GOT3 (cell line): ENCODE measurements around the gene THUMPD3.
A peak's percentile ranks its signal among the peaks of the same experiment; 100 is the strongest.

Experiments used
- DNase-seq: peaks from one replicate; lab custom pipeline; 2025; ENCODE audit warnings: mixed read lengths; lab: John Stamatoyannopoulos, UW

Gene THUMPD3

DNA sequence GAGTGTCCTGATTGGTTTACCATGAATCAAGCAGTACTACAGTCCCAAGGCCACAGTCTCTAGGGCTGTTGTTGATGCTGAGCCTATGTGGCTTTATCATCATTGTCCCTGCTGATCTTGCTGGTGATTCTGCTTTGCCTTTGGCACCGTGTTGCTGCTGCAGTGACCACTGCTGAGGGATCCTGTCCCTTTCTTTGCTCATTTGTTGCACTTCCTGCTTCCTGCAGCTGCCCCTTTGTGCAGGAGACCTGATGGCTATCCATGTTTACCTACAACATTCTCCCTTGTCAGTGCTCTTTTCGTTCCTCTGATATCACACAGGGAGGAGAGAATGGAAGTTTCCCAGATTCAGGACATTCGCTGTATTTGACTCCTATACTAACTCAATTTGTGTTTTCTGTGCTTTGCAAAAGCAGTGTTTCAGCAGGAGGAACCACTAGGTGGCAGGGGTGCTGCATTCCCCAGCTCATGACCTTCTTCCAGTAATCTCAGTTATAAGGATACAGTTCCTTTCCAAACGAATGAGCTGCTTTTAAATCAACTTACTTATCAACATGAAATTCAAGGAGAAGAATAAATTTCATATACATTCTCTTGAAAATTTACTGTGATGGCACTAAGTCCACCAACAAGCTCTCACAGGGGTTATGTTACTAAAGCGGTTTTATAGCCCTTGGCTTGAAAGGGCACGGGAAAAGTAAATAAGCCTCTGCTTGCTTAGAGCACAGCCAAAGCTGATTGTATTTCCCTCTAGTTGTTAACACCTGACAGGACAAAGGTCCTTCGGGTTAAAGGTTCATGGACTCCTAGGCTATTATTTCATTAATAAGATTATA is 9.7 kb upstream of the THUMPD3 start:
- DNase-seq, result no peak

DNA sequence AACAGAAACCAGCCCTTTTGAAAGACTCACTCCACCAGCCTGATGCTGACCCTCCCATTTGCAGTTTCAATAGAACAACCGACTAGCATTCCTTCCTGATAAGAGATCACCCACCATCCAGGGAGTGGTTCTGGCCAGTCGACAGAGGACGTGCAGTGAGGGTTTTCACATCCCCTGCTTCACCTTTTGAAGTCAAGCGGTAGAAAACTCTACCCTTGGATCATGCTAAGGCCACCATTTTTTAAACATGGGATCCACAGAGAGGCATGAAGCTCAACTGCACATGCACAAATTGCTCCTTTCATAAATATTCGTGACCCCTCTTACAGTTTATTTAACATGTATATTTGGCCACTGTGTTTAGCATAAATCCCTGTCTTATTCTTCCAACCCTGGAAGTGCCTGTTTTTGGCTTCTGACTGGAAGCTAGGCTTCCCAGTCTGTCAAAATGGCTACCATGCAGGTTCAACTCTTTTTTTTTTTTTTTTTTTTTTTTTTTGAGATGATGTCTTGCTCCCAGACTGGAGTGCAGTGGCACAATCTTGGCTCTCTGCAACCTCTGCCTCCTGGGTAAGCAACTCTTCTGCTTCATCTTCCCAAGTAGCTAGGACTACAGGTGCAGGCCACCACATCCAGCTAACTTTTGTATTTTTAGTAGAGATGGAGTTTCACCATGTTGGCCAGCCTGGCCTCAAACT is 1.0 kb upstream of the THUMPD3 start:
- no peak for DNase-seq

DNA sequence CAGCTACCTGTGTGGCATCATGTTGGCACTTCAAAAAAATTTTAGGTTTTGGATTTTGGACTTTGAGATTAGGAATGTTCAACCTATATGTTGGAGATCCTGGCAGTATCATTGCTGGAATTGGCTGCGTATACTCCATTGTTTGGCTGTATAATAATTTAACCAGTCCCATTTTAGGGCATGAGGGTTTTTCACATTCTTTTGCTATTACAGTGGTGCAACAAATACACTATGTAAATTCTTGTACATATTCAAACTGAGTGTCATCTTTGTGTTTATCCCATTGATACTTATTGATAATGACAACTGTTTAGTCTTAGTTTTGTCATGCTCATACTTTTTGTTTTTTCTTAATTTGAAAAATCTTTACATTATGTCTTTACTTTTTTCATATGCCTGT is 6.7 kb downstream of the THUMPD3 start:
- no peak for DNase-seq

DNA sequence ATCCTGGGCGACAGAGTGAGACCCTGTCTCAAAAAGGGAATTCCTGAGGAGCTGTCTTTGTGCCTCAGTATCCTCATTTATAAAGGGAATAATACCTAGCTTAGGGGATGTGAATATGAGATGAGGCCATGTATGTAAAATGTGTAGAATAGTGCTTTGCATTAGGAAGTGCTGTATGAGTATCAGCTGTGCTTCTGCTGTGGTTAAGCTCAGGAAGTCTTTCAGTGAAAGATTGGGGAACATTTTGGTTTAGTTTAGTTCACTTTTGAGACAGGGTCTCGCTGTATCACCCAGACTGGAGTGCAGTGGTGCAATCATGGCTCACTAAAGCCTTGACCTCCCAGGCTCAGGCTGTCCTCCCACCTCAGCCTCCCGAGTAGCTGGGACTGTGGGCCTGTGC is 10.6 kb downstream of the THUMPD3 start:
- no peak for DNase-seq

DNA sequence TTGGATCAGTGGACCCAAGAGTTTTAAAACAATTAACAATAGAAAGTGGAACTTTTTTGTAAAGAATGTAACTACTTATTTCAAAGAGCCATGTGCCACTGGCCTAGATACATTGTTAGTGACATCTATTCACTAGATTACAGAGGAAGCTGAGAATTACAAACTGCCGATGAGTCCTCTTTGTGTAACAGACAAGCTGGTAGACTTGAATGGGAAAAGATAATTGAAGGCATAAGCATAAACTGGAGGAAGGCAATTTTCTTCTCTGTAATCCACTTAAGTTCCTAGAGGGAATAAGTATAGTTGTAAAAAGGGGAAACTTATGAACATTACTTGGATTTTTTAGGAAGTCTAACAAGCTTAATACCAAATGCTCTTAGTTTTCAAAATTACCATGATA is 15.1 kb downstream of the THUMPD3 start:
- no peak for DNase-seq

DNA sequence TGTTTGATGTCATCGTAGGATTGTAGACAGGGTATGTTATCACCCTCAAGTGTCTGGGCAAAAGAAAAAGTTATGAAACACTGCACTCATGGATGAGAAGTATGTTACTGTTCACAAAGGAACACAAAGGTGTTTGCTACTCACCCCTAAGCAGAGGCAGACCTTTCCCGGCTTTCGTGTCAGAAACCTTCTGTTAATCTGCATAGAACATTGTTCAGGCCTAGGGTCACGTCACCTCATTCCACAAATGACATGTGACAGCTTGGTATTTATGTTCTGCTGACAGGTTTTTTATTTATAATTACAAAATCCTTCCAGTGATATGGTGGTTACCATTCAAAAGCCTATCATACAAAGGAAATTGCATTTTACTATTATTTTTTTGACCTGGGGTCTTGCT is 16.5 kb downstream of the THUMPD3 start:
- DNase-seq, result no peak

DNA sequence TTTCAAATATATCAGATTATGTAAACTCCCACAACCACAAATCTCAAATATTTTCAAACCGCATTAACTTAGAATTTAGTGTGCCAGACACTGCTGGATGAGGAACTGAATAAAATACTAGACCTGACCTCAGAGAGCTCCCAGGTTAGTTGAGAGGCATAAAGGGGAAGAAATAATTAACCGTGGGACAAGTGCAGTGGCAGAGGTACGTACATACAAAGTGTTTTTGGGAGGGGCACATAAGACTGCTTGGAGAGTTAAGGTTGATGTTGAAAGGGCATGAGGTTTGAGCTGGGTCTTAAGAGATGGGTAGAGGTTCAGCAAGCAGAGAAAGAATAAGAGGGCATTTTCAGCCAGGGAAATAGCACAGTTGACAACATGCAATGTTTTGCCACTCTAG is 17.2 kb downstream of the THUMPD3 start:
- no peak for DNase-seq

DNA sequence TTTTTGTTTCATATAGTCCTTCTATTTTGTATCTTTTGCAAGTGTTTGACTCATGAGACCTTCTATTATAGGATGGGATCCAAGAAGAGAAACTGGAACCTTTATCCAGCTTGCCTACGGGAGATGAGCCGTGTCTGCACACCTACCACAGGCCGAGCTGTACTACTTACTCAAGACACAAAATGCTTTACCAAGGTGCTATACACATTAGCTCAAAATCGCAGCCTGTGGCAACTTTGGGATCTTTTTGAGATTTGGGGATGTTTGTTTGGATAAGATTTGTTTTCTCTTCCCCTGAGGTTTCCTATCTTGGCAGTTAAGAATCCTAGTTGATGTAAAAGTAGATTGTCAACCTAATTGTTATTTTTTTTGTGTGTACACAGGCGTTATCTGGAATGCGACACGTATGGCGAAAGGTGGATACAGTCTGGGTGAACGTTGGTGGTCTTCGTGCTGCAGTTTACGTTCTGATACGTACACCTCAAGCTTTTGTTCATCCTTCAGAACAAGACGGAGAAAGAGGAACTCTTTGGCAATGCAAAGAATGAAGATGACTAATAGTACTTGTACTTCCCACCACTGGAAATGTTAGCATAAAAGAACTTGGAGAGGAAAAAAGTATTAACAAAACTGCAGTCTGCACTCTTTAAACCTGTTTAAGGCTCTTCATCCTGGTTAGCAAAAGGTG is 21.4 kb downstream of the THUMPD3 start:
- no peak for DNase-seq

DNA sequence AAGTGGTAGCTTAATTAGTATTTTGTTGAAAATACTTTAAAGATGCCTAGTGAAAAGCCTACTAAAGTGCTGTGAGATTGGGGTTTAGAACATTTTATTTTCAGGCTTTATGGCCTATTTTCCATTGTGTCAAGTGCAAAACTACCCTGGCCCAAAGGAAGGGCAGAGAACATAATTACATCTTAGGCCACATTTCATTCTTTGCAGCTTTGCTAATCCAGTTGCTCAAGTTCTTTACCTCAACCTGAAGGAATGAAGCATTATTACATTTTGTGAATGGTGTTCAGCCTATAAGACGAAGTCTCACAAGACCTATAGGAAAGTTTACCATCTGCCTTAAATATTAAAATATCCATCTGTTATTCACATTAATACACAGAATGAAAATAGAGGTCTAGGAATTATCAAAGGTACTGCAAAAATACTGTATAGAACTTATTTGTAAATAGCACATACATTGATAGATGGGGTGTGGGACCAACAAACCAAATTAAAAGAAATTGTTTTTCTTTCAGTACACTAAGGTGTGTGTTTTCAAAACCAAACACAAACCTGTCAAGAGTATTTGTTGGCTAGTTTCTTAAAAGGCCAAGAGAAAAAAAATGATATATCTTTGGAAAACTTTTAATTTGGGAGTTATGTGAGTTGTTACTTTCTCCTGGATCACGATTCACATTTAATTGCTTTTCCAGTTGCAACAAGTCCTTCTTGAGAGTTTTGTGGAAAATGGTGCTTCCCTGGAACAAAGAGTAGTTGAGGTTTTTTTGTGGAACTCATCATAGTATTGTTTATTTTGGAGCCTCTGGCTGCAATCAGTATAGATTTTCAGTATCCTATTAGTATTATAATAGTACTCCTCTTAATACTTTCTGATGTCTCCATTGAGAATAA is 22.6 kb downstream of the THUMPD3 start:
- no peak for DNase-seq

DNA sequence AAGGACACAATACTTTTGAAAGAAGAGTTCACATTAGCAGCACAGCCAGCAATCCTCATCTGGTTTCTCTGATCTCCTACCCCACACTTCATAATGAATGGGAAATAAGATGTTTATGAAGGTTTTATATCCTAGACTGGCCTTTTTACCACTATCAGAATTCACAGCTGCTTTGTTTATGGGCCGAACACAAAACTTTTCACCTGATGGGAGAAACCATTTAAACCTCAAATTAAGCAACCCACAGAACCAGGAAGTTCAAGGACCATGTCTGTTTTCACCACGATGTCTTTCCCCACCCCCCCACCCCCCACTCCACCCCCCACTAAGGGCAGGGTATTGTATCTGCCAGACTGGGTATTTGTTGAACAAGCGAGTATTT is 23.2 kb downstream of the THUMPD3 start:
- no peak for DNase-seq

DNA sequence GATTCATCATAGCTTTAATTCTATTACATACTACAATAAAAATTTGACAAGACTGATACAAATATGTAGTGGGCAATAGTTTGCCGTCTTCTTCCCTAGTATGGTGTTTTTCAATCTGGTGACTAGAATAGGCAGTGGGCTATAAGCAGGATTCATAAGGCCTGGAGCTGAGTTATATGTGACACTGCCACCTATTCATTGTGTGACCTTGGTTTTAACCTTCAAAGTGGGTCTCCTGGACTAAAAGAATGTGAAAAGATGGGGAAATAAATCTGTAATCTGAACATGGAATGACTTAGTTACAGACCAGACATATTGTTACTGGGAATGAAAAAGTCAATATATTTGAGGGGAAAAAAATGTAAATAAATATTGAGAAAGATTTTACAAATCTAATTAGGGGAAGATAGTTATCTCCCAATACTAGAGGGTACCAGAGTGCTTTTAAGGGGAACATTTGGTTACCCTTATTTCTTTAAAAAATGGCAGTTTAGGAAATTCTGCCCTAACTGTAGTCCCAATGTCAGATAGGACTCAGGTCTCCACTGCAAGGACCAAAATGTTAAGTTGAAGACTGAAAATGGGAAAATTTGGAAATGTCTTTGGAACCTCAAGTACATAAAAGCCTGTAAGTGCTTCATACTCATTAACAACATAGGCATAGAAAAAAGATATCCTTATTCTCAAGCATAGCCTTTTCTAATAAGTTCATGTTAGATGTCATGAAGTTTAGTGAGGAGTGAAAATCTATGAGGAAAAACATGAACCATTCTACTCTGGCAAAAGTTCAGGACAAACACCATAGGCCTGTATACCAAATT is 23.9 kb downstream of the THUMPD3 start:
- DNase-seq, result no peak

DNA sequence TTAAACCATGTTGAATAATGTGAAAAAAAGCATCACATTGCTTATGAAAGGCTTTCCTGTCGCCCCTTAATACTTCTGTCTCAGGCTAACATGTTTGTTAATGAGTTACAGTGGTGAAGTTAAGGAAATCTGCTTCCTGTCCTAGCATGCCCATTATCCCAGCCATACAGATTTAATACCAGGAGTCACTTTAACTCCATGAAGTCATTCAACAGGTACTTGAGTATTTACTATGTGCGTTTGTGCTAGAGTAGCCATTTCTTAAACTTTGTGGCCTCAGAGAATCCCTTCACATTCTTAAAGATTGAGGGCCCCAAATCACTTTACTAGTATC is 24.4 kb downstream of the THUMPD3 start:
- no peak for DNase-seq

DNA sequence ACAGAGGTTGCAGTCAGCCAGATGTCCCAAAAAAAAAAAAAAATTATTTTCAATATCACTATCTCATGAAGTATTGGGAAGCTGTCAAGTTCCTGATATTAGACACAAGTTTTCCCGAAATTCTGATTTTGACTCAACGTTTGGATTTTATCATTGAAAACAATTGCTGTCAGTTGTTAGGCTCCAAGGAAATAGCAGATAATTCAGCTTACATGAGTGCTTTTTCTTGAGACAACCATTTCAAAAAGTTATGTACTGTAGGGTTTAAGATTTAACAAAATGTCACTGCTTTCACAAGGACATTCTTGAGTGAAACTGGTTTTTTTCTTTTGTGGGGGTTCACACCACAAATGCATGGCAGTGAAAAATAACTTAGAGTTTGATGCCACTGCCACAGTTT is 25.3 kb downstream of the THUMPD3 start:
- DNase-seq, result no peak

DNA sequence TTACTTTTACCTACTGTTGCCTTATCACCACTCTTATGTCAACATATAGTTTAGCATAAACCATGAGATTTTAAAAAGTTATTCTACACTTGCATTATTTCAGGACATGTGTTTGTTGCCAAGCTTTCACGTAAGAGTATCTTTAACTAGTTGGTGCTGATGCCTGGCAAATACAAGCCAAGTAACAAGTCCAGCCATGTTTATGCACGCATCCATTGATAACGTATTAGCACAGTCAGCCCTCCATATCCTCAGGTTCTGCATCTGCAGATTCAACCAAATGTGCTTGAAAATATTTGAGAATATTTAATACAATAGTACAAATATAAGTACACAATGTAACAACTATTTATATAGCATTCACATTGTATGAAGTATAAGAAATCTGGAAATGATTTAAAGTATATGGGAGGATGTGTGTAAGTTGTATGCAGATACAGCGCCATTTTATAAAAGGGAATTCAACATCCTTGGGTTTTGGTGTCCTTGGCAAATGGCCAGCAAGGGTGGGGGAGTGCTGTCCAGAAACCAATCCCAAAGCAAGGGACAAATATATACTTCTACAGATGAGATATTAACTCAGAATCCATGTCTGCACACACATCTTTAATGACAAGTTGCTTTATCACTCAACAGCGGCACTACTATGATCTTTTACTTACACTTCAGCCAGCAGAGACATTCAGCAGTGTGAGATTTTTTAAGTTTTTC is 25.9 kb downstream of the THUMPD3 start:
- no peak for DNase-seq

DNA sequence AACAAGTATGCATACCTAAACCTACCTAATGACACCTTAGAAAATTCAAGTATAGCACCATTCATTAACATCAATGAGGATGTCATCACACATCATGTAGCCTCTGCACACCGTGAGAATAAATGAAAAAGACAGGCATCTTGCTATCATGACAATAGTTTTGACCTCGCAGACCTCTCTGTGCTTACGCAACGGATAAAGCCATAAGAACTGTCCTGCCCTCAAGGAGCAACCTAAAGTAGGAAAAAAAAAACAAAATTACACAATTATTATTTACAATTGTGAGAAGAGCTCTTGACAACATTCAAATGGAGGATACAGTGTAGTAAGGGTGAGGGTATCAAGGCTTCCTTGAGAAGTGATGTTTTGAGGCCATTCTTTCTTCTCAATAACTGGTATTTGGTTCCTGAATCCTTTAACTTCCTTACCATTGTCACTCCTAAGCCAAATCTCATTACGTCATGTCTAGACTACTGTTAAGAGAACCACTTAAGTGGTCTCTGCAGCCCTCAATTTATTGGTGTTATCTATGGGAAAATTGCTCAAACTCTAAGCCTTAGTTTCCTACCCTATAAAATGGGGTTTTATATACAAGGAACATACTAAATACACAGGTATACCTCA is 27.5 kb downstream of the THUMPD3 start:
- DNase-seq, result no peak

DNA sequence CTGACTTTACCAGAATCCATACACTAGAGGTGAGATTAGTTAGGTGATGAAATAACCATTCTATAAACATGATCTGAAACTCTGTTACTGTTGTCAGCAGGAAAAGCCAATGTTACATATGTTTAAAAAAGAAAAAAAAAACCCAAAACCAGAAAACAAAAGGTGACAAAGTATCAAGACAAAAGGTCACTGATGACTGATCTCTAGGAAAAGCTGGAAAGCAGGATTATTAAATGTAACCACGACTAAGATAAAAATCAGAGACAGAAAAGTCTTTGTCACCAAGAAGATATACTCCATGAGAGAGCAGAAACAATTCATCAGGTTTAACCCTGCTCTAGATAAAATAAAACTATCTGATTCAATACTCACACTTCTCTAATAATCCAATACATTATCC is 29.2 kb downstream of the THUMPD3 start:
- DNase-seq, result no peak

DNA sequence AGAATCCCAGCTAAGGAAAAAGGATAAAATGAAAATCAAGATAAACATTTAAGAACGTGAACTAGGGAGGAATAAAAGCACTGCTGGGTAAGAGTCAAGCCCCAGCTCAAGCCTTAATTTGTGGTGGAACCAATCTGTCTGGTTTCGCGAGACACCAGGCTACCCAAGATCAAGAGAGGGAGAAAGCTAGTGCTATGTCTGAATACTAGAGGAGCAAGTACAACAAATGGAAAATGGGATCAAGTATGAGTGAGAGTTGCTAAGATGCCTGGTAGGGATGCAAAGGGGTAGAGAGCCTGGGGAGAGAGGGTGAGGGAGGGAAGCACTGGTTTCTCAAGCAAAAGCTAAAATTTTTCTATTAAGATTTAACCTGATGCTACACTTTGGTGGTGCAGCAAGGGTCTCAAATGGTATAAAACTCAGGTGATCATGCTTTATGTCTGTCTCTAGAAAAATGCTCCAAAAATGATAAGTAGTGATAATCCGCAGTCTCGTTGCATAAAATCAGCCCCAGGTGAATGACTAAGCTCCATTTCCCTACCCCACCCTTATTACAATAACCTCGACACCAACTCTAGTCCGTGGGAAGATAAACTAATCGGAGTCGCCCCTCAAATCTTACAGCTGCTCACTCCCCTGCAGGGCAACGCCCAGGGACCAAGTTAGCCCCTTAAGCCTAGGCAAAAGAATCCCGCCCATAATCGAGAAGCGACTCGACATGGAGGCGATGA is 32.9 kb downstream of the THUMPD3 start:
- DNase-seq, result no peak

DNA sequence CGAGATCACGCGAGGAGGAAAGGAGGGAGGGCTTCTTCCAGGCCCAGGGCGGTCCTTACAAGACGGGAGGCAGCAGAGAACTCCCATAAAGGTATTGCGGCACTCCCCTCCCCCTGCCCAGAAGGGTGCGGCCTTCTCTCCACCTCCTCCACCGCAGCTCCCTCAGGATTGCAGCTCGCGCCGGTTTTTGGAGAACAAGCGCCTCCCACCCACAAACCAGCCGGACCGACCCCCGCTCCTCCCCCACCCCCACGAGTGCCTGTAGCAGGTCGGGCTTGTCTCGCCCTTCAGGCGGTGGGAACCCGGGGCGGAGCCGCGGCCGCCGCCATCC is 33.4 kb downstream of the THUMPD3 start:
- no peak for DNase-seq

DNA sequence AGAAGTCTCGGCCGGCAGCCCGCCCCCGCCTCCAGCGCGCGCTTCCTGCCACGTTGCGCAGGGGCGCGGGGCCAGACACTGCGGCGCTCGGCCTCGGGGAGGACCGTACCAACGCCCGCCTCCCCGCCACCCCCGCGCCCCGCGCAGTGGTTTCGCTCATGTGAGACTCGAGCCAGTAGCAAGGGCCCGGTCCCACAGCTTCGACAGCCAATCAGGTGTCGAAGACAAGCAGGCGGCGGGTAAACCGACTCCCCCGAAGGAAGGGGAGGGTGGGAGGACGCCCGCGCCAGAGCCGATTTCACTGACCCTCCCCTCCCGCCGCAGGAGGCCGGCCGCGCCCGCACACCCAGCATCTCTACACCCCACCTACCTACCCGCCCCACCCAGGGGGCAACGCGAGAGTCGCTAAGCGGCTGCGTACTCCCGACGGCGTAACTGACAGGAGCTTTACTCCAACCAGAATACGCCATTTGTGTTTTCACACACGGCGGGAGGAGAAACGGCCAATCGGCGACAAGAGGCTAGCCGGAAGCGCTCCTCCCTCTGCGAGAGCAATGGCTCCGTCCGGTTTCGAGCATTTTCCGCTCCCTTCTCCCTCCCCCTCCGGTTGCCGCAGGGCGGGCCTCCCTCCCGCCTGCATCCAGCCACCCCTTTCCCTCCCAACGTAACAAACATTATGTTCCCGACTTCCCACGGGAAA is 33.9 kb downstream of the THUMPD3 start:
- DNase-seq, result peak; percentile 98
